HL-60 (cell line): ENCODE measurements around the gene ZNF446.

Source experiments
- CTCF ChIP-seq: IDR thresholded peaks from one replicate; pipeline ENCODE4 v1.5.1; 2011; ENCODE audit warnings: low read length, control low read depth, inconsistent platforms; ENCODE audit not compliant: insufficient read depth
- GABPA ChIP-seq: IDR thresholded peaks from 2 replicates; pipeline ENCODE4 v1.6.1; 2012; ENCODE audit warnings: low read depth
- POLR2AphosphoS5 ChIP-seq: IDR thresholded peaks from 2 replicates; pipeline ENCODE4 v1.6.1; 2012; ENCODE audit warnings: low read depth
- REST ChIP-seq: IDR thresholded peaks from 2 replicates; pipeline ENCODE4 v1.6.1; 2012; ENCODE audit warnings: low read depth; ENCODE audit not compliant: insufficient replicate concordance
- SPI1 ChIP-seq: IDR thresholded peaks from 2 replicates; pipeline ENCODE4 v1.6.1; 2012; ENCODE audit warnings: low read depth, mild to moderate bottlenecking, borderline replicate concordance

GRCh38 chr19:58429745-58430144 is 46.4 kb upstream of the ZNF446 start:
- no peak for TF ChIP-seq CTCF
- TF ChIP-seq POLR2AphosphoS5 = no peak
- TF ChIP-seq GABPA = no peak
- TF ChIP-seq REST = no peak
- no peak for TF ChIP-seq SPI1
